GM19239 (cell line): ENCODE measurements around the gene CCDC127.
"Not testable (repeated sequence)": the region's sequence is repeated elsewhere in the genome, so short reads cannot be mapped to it uniquely, and the experiment has no call there.

ENCODE experiments used
- DNase-seq: peaks from one replicate; pipeline ENCODE4 v3.0.0; 2011; ENCODE audit warnings: low spot score; ENCODE audit not compliant: insufficient read length
- FAIRE-seq: peaks from 2 replicates; lab custom pipeline; 2011; peaks lifted over from hg19 to GRCh38; lab: Jason Lieb, UNC

CCDC127 gene

GRCh38 chr5:204966-205670 lies 12.8 kb downstream of the CCDC127 start:
- no peak for DNase-seq

GRCh38 chr5:204462-204861 lies 13.5 kb downstream of the CCDC127 start:
- no peak for FAIRE-seq
- DNase-seq = no peak

More at GRCh38 chr5:204966-205670, 12.8 kb downstream of the CCDC127 start:
- FAIRE-seq = no peak

GRCh38 chr5:204001-204400 lies 14.0 kb downstream of the CCDC127 start:
- no peak for DNase-seq

GRCh38 chr5:203246-203930 lies 14.6 kb downstream of the CCDC127 start:
- DNase-seq (no peak), FAIRE-seq (no peak)

More at GRCh38 chr5:204001-204400, 14.0 kb downstream of the CCDC127 start:
- no peak for FAIRE-seq

- FAIRE-seq (no peak), DNase-seq (no peak)
These were observed 16.3 kb downstream of the CCDC127 start for GRCh38 chr5:201672-202071.

- FAIRE-seq (no peak), DNase-seq (no peak)
These were observed 17.0 kb downstream of the CCDC127 start for GRCh38 chr5:200985-201384.

- FAIRE-seq (no peak), DNase-seq (no peak)
These were observed 17.9 kb downstream of the CCDC127 start for GRCh38 chr5:199950-200645.

- DNase-seq (no peak), FAIRE-seq (no peak)
These were observed 18.6 kb downstream of the CCDC127 start for GRCh38 chr5:199197-199949.

GRCh38 chr5:198516-199196 lies 19.3 kb downstream of the CCDC127 start:
- no peak for FAIRE-seq
- no peak for DNase-seq

GRCh38 chr5:197892-198489 lies 20.0 kb downstream of the CCDC127 start:
- no peak for DNase-seq
- no peak for FAIRE-seq

- FAIRE-seq, DNase-seq: not testable (repeated sequence)
These were observed 20.9 kb downstream of the CCDC127 start for GRCh38 chr5:197031-197430.

GRCh38 chr5:196350-196749 lies 21.6 kb downstream of the CCDC127 start:
- FAIRE-seq = no peak

GRCh38 chr5:195401-196160 lies 22.4 kb downstream of the CCDC127 start:
- FAIRE-seq (no peak), DNase-seq (no peak)

More at GRCh38 chr5:196350-196749, 21.6 kb downstream of the CCDC127 start:
- DNase-seq = no peak

- no peak for FAIRE-seq
- no peak for DNase-seq
These were observed 23.2 kb downstream of the CCDC127 start for GRCh38 chr5:194603-195209.

GRCh38 chr5:194102-194501 lies 23.9 kb downstream of the CCDC127 start:
- FAIRE-seq (no peak), DNase-seq (no peak)

GRCh38 chr5:192970-193831 lies 24.8 kb downstream of the CCDC127 start:
- no peak for DNase-seq
- no peak for FAIRE-seq

GRCh38 chr5:192691-192969 lies 25.3 kb downstream of the CCDC127 start:
- DNase-seq (no peak), FAIRE-seq (no peak)
